Measurements from ENCODE around the gene NOTUM.

- TF ChIP-seq EZH2 (IDR thresholded peaks at IDR 0.05; ENCODE audit: borderline replicate concordance, control insufficient read depth, low read depth, low read length): no peak
- no peak for TF ChIP-seq JUNB (IDR thresholded peaks at IDR 0.05)
- TF ChIP-seq DPF2 (IDR thresholded peaks at IDR 0.05): no peak
- no peak for TF ChIP-seq FOXK2 (IDR thresholded peaks at IDR 0.05)
- no peak for TF ChIP-seq RFX5 (IDR thresholded peaks at IDR 0.05; ENCODE audit: low read depth, low read length)
- TF ChIP-seq TCF7 (IDR thresholded peaks at IDR 0.05; ENCODE audit: borderline replicate concordance): no peak
- no peak for TF ChIP-seq IRF5 (IDR thresholded peaks at IDR 0.05; ENCODE audit: borderline replicate concordance)
- TF ChIP-seq CTCF (IDR thresholded peaks at IDR 0.05 in 2 of 3, conservative IDR thresholded peaks at IDR 0.05 in 1 of 3; ENCODE audit: control insufficient read depth in 2 of 3, extremely low read depth in 1 of 3, insufficient read depth in 1 of 3, low read depth in 3 of 3, low read length in 3 of 3): no peak
- TF ChIP-seq CEBPB (IDR thresholded peaks at IDR 0.05; ENCODE audit: borderline replicate concordance in 1 of 2, low read depth in 2 of 2, low read length in 2 of 2): no peak
These were observed 47.4 kb upstream of the NOTUM start for GRCh38 chr17:82008258-82008940.
